ENCODE results near the gene TP53I13. TPM values are rescaled to one million over a fixed set of nuclear protein-coding genes. Genes with fewer than 3 reads are reported as not detected.

Gene TP53I13
- total RNA-seq, 1 experiment from 2014 or later = 45.8 TPM

- Histone ChIP-seq H3K36me3 (replicated peaks; ENCODE audit: control insufficient read depth, insufficient read depth, low read length) (no peaks in the 10 kb centered on the region), H3K27me3 (ENCODE audit: control insufficient read depth, insufficient read depth, low read length) (peaks cover 18% of the 10 kb centered on the region), H3K4me3 (ENCODE audit: insufficient read depth, low read depth, low read length) (no peak overlapping the region)
- no peak for DNase-seq
These were observed 6.7 kb upstream of the TP53I13 start for GRCh38 chr17:29561554-29562517.

GRCh38 chr17:29562615-29563014 is 5.9 kb upstream of the TP53I13 start:
- peaks cover 24% of the 10 kb centered on the region for H3K27me3 ChIP-seq (ENCODE audit: control insufficient read depth, insufficient read depth, low read length)

GRCh38 chr17:29563816-29564215 is 4.7 kb upstream of the TP53I13 start:
- H3K27me3 ChIP-seq (ENCODE audit: control insufficient read depth, insufficient read depth, low read length) = peaks cover 26% of the 10 kb centered on the region
- H3K36me3 ChIP-seq (replicated peaks; ENCODE audit: control insufficient read depth, insufficient read depth, low read length) = no peaks in the 10 kb centered on the region
- no peak for DNase-seq
- no peak overlapping the region for H3K4me3 ChIP-seq (ENCODE audit: insufficient read depth, low read depth, low read length)

More at GRCh38 chr17:29562615-29563014, 5.9 kb upstream of the TP53I13 start:
- Histone ChIP-seq H3K36me3 (replicated peaks; ENCODE audit: control insufficient read depth, insufficient read depth, low read length) (no peaks in the 10 kb centered on the region), H3K4me3 (ENCODE audit: insufficient read depth, low read depth, low read length) (no peak overlapping the region)
- no peak for DNase-seq

GRCh38 chr17:29565643-29566472 is 2.6 kb upstream of the TP53I13 start:
- peak; percentile 90 for DNase-seq
- H3K27me3 ChIP-seq (ENCODE audit: control insufficient read depth, insufficient read depth, low read length) = peaks cover 32% of the 10 kb centered on the region

GRCh38 chr17:29566473-29567303 is 1.8 kb upstream of the TP53I13 start, which contains the start of gene ABHD15:
Gene ABHD15 (minus strand): TSS chr17:29567037. CDS start chr17:29566966, 71 bp downstream.
- peak; percentile 92 for DNase-seq
- Histone ChIP-seq H3K4me3 (ENCODE audit: insufficient read depth, low read depth, low read length) (peak within 1 kb of the TSS; percentile 67), H3K27me3 (ENCODE audit: control insufficient read depth, insufficient read depth, low read length) (peaks cover 32% of the 10 kb centered on the region), H3K36me3 (replicated peaks; ENCODE audit: control insufficient read depth, insufficient read depth, low read length) (no peaks in the 10 kb centered on the region; the same call in 1 of the 2 replicates)

More at GRCh38 chr17:29565643-29566472, 2.6 kb upstream of the TP53I13 start:
- Histone ChIP-seq H3K36me3 (replicated peaks; ENCODE audit: control insufficient read depth, insufficient read depth, low read length) (no peaks in the 10 kb centered on the region; the same call in 1 of the 2 replicates), H3K4me3 (ENCODE audit: insufficient read depth, low read depth, low read length) (peak overlapping the region; percentile 67)

- Histone ChIP-seq H3K27me3 (ENCODE audit: control insufficient read depth, insufficient read depth, low read length) (peaks cover 33% of the 10 kb centered on the region), H3K36me3 (replicated peaks; ENCODE audit: control insufficient read depth, insufficient read depth, low read length) (no peaks in the 10 kb centered on the region; the same call in 1 of the 2 replicates), H3K4me3 (ENCODE audit: insufficient read depth, low read depth, low read length) (peak overlapping the region; percentile 67)
- DNase-seq = peak; percentile 84
These were observed 1.3 kb upstream of the TP53I13 start for GRCh38 chr17:29567304-29567553.

- H3K4me3 ChIP-seq (ENCODE audit: insufficient read depth, low read depth, low read length) = peak overlapping the region; percentile 67
- no peaks in the 10 kb centered on the region; the same call in 1 of the 2 replicates for H3K36me3 ChIP-seq (replicated peaks; ENCODE audit: control insufficient read depth, insufficient read depth, low read length)
- DNase-seq = peak; percentile 90
- peaks cover 36% of the 10 kb centered on the region for H3K27me3 ChIP-seq (ENCODE audit: control insufficient read depth, insufficient read depth, low read length)
These were observed 759 bp upstream of the TP53I13 start for GRCh38 chr17:29567554-29568330.

GRCh38 chr17:29569245-29569950 is 897 bp downstream of the TP53I13 start:
- Histone ChIP-seq H3K27me3 (ENCODE audit: control insufficient read depth, insufficient read depth, low read length) (peaks cover 36% of the 10 kb centered on the region), H3K4me3 (ENCODE audit: insufficient read depth, low read depth, low read length) (peak overlapping the region; percentile 78), H3K36me3 (replicated peaks; ENCODE audit: control insufficient read depth, insufficient read depth, low read length) (no peaks in the 10 kb centered on the region; the same call in none of the 2 replicates)
- no peak for DNase-seq

GRCh38 chr17:29570521-29570920 is 2.0 kb downstream of the TP53I13 start:
- no peak for DNase-seq

GRCh38 chr17:29571486-29571882 is 3.0 kb downstream of the TP53I13 start:
- peaks cover 2% of the 10 kb centered on the region for H3K36me3 ChIP-seq (replicated peaks; ENCODE audit: control insufficient read depth, insufficient read depth, low read length)
- H3K4me3 ChIP-seq (ENCODE audit: insufficient read depth, low read depth, low read length) = no peak overlapping the region
- peaks cover 21% of the 10 kb centered on the region for H3K27me3 ChIP-seq (ENCODE audit: control insufficient read depth, insufficient read depth, low read length)
- peak; percentile 32 for DNase-seq

More at GRCh38 chr17:29570521-29570920, 2.0 kb downstream of the TP53I13 start:
- Histone ChIP-seq H3K4me3 (ENCODE audit: insufficient read depth, low read depth, low read length) (no peak overlapping the region), H3K27me3 (ENCODE audit: control insufficient read depth, insufficient read depth, low read length) (peaks cover 31% of the 10 kb centered on the region), H3K36me3 (replicated peaks; ENCODE audit: control insufficient read depth, insufficient read depth, low read length) (peaks cover 1% of the 10 kb centered on the region)

GRCh38 chr17:29571883-29572681 is 3.6 kb downstream of the TP53I13 start:
- peak; percentile 60 for DNase-seq
- peaks cover 2% of the 10 kb centered on the region for H3K36me3 ChIP-seq (replicated peaks; ENCODE audit: control insufficient read depth, insufficient read depth, low read length)
- peaks cover 17% of the 10 kb centered on the region for H3K27me3 ChIP-seq (ENCODE audit: control insufficient read depth, insufficient read depth, low read length)
- H3K4me3 ChIP-seq (ENCODE audit: insufficient read depth, low read depth, low read length) = no peak overlapping the region
